ENCODE results near the gene ETNPPL.
A peak's percentile ranks its signal among the peaks of the same experiment; 100 is the strongest.

ETNPPL gene

DNA sequence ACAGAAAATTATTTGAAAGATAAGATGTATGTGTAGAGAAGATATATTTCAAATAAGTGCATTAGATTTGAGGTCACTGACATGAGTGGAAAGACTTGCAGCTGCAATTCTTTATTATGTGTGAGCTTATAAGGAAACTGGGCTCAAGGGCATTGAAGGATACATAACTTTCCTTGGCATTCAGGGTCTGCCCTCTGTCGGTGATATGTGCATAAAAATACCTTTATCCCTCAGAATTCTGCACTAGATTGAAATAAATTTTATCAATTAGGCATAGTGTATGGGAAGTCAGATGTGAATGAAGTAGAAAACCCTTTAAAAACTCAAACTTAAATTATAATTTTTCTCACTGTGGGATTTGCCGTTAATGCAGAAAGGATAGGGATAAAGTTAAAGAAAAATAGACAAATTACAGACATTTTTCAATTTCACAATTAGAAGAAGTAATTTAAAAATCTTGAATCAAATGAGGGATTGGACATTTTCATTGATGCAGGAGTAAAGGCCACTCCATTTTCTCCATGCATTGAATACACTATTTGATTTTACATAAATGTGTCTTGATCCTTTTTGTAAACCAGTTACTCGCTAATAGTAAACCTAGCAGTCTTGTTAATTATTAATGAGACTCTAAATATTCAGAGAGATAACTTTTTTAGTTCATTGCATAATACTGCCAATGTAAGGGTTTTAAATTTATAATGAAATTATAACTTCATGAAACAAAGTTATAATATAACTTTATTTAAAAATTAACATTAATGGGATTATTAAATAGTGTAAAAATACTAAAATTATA is 21.0 kb upstream of the ETNPPL start:
- Histone ChIP-seq H3K27me3 (ENCODE audit: insufficient read depth, low read length) (no peaks in the 10 kb centered on the region), H3K36me3 (ENCODE audit: insufficient read depth, low read length) (no peaks in the 10 kb centered on the region), H3K9me3 (ENCODE audit: low read length) (no peaks in the 10 kb centered on the region), H3K4me3 (ENCODE audit: low read length) (no peak overlapping the region), H3K4me1 (ENCODE audit: insufficient read depth, low read length) (no peaks in the 10 kb centered on the region), H2AFZ (ENCODE audit: low read depth, low read length) (no peak overlapping the region)

DNA sequence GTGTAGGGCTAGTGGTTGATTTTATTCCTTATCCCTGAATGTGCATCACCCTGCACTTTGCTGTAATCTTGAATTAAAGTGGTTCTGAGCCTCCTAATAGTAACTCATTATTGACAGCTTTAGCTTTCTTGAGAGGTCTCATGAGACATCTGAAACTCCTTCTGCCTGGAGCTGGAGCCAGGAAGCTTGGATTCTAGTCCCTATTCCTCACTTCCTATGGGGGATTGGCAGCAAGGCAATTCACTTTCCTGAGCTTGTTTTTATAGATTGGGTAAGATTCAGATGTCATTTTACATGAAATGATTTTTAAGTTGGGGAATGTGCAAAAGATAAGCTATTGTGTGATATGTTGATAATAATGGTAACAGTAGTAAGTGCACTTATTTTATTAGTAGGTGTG is 17.1 kb upstream of the ETNPPL start:
- H2AFZ ChIP-seq (ENCODE audit: low read depth, low read length): no peak overlapping the region

DNA sequence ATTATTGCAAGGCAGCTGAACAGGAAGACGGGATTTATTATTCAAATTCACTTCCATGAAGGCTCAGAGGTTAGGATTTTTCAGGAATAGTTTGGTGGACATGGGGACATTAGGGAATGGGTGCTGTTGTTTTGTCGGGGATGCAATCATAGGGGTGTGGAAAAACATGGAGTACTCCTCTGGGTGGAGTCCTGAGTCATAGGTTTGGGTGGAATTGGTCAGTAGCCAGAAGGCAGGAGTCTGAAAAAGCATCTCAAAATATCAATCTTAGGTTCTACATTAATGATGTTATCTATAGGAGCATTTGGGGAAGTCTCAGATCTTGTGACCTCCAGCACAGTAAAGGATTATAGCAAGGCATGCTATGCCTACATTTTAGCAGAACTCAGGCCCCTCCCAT is 14.5 kb upstream of the ETNPPL start:
- Histone ChIP-seq H3K36me3 (ENCODE audit: insufficient read depth, low read length) (no peaks in the 10 kb centered on the region), H2AFZ (ENCODE audit: low read depth, low read length) (no peak overlapping the region), H3K27me3 (ENCODE audit: insufficient read depth, low read length) (peaks cover 5% of the 10 kb centered on the region), H3K9me3 (ENCODE audit: low read length) (no peaks in the 10 kb centered on the region), H3K4me1 (ENCODE audit: insufficient read depth, low read length) (no peaks in the 10 kb centered on the region), H3K4me3 (ENCODE audit: low read length) (no peak overlapping the region)

More for the DNA sequence above, 17.1 kb upstream of the ETNPPL start:
- no peak overlapping the region for H3K4me3 ChIP-seq (ENCODE audit: low read length)
- no peaks in the 10 kb centered on the region for H3K9me3 ChIP-seq (ENCODE audit: low read length)
- no peaks in the 10 kb centered on the region for H3K36me3 ChIP-seq (ENCODE audit: insufficient read depth, low read length)
- H3K27me3 ChIP-seq (ENCODE audit: insufficient read depth, low read length): no peaks in the 10 kb centered on the region
- no peaks in the 10 kb centered on the region for H3K4me1 ChIP-seq (ENCODE audit: insufficient read depth, low read length)

DNA sequence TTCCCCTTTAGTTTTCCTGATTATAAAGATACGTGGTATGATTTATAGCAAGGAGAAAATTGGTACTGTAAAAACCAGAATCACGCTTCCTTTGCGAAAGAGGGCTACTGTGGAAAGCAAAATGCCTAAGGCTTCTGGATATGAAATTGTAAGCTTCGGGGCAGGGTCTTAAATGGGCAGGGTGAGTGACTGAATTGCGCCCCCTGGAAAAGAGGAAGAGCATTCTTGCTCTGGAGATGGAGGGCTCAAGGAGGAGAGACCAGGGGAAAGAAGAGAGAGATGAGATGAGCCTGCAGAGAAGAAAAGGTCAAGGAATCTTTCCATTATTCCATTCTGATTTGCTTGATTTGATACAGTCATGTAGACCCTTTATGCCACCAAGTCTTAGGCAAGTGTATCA is 13.1 kb upstream of the ETNPPL start:
- Histone ChIP-seq H3K27me3 (ENCODE audit: insufficient read depth, low read length) (peaks cover 5% of the 10 kb centered on the region), H3K4me3 (ENCODE audit: low read length) (no peak overlapping the region), H3K9me3 (ENCODE audit: low read length) (no peaks in the 10 kb centered on the region), H3K4me1 (ENCODE audit: insufficient read depth, low read length) (no peaks in the 10 kb centered on the region), H2AFZ (ENCODE audit: low read depth, low read length) (no peak overlapping the region), H3K36me3 (ENCODE audit: insufficient read depth, low read length) (no peaks in the 10 kb centered on the region)

DNA sequence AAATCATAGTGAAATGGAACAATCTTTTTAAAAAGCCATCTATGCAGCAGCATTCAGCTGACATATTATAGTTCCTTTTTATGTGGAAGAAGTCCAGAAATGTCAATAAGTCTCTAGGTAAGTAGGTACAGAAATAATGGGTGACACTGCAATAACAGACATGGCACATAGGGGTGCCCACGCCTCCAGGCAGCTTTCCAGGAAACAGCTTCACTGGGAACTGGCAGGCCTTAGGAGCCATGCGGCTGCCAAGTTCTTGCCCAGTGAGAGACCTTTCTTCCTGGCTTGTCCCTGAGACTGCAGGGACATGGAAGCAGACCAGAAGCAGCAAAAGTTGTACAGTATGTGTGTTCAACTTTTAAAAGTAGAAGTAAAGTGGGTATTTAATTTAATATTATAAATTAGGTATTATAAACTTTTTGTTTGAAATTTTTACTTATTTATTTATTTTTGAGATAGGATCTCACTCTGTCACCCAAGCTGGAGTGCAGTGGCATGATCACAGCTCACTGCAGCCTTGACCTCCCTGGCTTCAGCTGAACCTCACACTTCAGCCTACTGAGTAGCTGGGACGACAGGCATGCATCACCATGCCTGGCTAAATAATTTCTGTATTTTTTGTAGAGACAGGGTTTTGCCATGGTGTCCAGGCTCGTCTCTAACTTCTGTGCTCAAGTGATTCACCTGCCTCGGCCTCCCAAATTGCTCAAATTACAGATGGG is 12.1 kb upstream of the ETNPPL start:
- Histone ChIP-seq H3K36me3 (ENCODE audit: insufficient read depth, low read length) (no peaks in the 10 kb centered on the region), H3K27me3 (ENCODE audit: insufficient read depth, low read length) (peaks cover 5% of the 10 kb centered on the region), H3K4me3 (ENCODE audit: low read length) (no peak overlapping the region), H3K4me1 (ENCODE audit: insufficient read depth, low read length) (no peaks in the 10 kb centered on the region), H2AFZ (ENCODE audit: low read depth, low read length) (no peak overlapping the region), H3K9me3 (ENCODE audit: low read length) (no peaks in the 10 kb centered on the region)

DNA sequence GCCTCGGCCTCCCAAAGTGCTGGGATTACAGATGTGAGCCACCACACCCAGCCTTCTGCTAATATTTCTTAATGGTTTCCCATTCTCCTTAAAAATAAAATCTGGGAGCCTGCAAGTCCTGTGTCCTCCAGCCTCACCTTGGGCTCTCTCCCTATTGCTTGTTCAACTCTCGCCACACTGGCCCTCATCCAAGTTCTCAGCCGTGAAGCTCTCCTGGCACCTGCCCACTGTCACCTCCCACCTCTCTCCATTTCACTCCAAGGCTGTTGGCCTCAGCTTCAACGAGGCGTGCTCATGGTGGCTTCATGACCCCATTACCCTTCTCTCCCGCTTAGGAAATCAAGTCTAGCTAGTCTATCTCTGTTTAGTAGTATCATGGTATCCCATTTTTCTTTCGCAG is 9.5 kb upstream of the ETNPPL start:
- Histone ChIP-seq H2AFZ (ENCODE audit: low read depth, low read length) (no peak overlapping the region), H3K36me3 (ENCODE audit: insufficient read depth, low read length) (no peaks in the 10 kb centered on the region), H3K9me3 (ENCODE audit: low read length) (no peaks in the 10 kb centered on the region), H3K4me3 (ENCODE audit: low read length) (no peak overlapping the region), H3K4me1 (ENCODE audit: insufficient read depth, low read length) (no peaks in the 10 kb centered on the region), H3K27me3 (ENCODE audit: insufficient read depth, low read length) (peaks cover 5% of the 10 kb centered on the region)

DNA sequence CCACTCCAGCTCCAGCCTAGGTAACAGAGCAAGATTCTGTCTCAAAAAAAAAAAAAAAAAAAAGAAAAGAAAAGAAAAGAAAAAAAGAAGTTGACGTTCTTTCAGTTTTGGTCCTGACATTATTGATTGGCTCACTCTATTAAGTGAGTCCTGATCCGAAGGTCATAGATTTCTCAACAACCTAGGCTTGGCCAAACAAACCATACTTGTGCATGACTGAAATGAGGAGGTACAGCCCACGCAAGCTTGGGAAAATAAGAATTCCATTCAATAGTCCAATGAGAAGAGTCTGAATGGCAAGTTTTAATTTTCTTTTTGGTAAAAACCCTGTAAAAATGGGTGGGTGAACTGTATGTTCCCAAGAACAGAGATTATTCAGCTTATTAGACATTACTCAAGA is 3.2 kb upstream of the ETNPPL start:
- peaks cover 6% of the 10 kb centered on the region for H3K4me1 ChIP-seq (ENCODE audit: insufficient read depth, low read length)
- no peaks in the 10 kb centered on the region for H3K9me3 ChIP-seq (ENCODE audit: low read length)
- H3K36me3 ChIP-seq (ENCODE audit: insufficient read depth, low read length): no peaks in the 10 kb centered on the region
- H2AFZ ChIP-seq (ENCODE audit: low read depth, low read length): no peak overlapping the region
- peaks cover 26% of the 10 kb centered on the region for H3K27me3 ChIP-seq (ENCODE audit: insufficient read depth, low read length)
- H3K4me3 ChIP-seq (ENCODE audit: low read length): no peak overlapping the region

DNA sequence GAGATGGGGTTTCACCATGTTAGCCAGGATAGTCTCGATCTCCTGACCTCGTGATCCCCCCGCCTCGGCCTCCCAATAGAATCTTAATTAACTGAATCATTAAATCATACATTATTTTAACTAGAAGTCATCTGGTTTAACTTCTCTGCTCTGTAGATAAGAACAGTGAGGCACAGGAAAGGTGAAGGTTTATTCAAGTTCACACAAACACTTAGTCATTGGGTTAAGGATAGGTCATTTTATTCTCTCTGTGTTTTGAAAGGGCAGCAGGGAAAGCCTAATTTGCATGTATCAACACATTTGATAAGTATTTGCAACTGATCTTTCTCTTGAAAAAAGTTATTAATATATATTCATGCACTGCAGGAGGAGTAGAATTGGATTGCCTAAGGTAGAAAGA is 1.1 kb upstream of the ETNPPL start:
- Histone ChIP-seq H3K4me3 (ENCODE audit: low read length) (no peak overlapping the region), H2AFZ (ENCODE audit: low read depth, low read length) (no peak overlapping the region), H3K36me3 (ENCODE audit: insufficient read depth, low read length) (no peaks in the 10 kb centered on the region)

DNA sequence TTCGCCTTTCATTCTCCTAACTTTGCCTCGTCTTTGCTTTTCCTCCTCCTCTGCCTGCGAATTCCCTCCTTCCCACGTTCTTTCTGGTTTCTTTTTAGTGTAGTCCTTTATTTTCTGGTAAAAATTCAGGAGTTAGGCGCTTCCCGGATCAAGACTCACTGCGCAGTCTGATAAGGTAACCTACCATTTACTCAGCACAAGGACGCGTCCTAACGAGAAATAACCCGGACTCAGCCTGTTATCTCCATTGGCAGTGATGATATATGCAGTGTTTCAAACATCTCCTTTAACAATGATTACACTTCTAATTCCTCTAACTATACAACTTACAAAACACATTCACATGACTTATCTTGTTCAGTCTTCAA is 357 bp upstream of the ETNPPL start:
- H2AFZ ChIP-seq (ENCODE audit: low read depth, low read length): peak overlapping the region; percentile 90
- peaks cover 6% of the 10 kb centered on the region for H3K4me1 ChIP-seq (ENCODE audit: insufficient read depth, low read length)
- peaks cover 38% of the 10 kb centered on the region for H3K27me3 ChIP-seq (ENCODE audit: insufficient read depth, low read length)
- no peaks in the 10 kb centered on the region for H3K9me3 ChIP-seq (ENCODE audit: low read length)
- H3K4me3 ChIP-seq (ENCODE audit: low read length): peak overlapping the region; percentile 50
- no peaks in the 10 kb centered on the region for H3K36me3 ChIP-seq (ENCODE audit: insufficient read depth, low read length)

More for the DNA sequence above, 1.1 kb upstream of the ETNPPL start:
- H3K4me1 ChIP-seq (ENCODE audit: insufficient read depth, low read length): peaks cover 6% of the 10 kb centered on the region
- no peaks in the 10 kb centered on the region for H3K9me3 ChIP-seq (ENCODE audit: low read length)
- H3K27me3 ChIP-seq (ENCODE audit: insufficient read depth, low read length): peaks cover 38% of the 10 kb centered on the region

DNA sequence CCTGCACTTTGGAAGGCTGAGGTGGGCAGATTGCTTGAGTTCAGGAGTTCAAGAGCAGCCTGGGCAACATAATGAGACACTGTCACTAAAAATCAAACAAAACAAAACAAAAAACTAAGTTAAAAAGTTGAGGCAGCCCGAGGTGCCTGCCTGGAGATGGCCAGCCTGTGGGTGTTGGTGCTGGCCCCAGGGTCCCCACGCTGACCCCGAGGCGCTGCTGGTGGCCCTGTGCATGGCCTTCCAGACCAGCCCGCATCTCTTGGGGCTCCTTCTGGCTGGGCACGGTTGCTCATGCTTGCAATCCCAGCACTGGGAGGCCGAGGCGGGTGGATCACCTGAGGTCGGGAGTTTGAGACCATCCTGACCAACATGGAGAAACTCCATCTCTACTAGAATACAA is 4.4 kb downstream of the ETNPPL start:
- H2AFZ ChIP-seq (ENCODE audit: low read depth, low read length): no peak overlapping the region
- H3K36me3 ChIP-seq (ENCODE audit: insufficient read depth, low read length): no peaks in the 10 kb centered on the region
- H3K4me1 ChIP-seq (ENCODE audit: insufficient read depth, low read length): peaks cover 6% of the 10 kb centered on the region
- no peaks in the 10 kb centered on the region for H3K9me3 ChIP-seq (ENCODE audit: low read length)
- no peak overlapping the region for H3K4me3 ChIP-seq (ENCODE audit: low read length)
- H3K27me3 ChIP-seq (ENCODE audit: insufficient read depth, low read length): peaks cover 33% of the 10 kb centered on the region

DNA sequence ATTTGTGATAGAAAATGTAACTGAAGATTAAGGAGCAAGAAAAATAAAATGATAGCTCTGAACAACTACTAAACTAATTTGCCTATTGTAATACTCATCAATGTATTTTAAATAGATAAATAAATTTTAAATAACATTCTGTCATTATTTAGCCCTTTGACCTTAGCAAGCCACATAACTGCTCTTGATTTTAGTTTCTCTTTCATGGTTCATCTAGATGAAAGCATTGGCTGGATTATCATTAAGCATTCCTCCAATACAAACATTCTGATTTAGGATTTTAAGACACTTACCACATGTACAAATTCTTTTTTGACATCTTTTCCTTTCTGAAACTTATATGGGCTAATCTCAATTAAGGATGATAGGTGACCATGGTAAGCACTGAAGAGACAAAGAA is 8.5 kb downstream of the ETNPPL start:
- Histone ChIP-seq H3K4me3 (ENCODE audit: low read length) (no peak overlapping the region), H3K27me3 (ENCODE audit: insufficient read depth, low read length) (peaks cover under 1% of the 10 kb centered on the region), H2AFZ (ENCODE audit: low read depth, low read length) (no peak overlapping the region), H3K4me1 (ENCODE audit: insufficient read depth, low read length) (no peaks in the 10 kb centered on the region), H3K9me3 (ENCODE audit: low read length) (no peaks in the 10 kb centered on the region), H3K36me3 (ENCODE audit: insufficient read depth, low read length) (no peaks in the 10 kb centered on the region)

DNA sequence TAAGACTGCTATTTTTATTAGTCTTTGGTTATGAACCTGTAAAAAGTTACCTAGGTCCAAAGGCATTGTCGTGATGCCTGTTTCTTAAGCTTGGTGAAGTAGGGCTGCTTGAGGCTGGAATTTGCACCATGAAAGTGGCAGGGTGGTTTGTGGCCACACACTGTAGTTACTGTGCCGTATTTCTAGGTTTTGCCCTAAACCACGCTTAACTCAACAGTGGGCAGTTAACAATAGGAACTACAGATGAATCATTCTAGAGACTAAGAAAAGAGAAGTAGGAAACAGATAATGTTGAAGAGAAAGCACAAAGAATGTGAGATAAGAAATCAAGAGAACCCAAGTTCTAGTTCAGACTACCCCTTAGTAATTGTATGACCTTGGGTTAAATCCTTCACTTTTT is 11.5 kb downstream of the ETNPPL start:
- no peaks in the 10 kb centered on the region for H3K27me3 ChIP-seq (ENCODE audit: insufficient read depth, low read length)
- no peak overlapping the region for H3K4me3 ChIP-seq (ENCODE audit: low read length)
- no peaks in the 10 kb centered on the region for H3K9me3 ChIP-seq (ENCODE audit: low read length)
- H3K4me1 ChIP-seq (ENCODE audit: insufficient read depth, low read length): no peaks in the 10 kb centered on the region
- no peak overlapping the region for H2AFZ ChIP-seq (ENCODE audit: low read depth, low read length)
- H3K36me3 ChIP-seq (ENCODE audit: insufficient read depth, low read length): no peaks in the 10 kb centered on the region

DNA sequence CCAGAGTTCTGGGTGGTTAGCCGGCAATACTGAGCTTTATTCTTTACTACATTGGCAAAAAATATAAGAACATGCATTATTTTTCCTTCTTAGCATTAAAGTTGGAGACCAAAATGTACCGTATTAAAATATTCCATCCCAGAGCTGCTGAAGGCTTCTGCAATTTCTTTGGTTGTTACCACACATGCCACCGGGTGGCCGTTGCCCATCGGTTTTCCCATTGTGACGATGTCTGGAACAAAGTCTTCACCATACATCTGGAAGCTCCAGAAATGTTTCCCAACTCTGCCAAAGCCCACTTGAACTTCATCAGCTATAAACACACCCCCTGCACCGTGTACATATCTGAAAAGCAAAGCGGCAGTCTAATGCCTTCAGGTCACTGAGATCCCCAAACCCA is 13.7 kb downstream of the ETNPPL start:
- Histone ChIP-seq H3K36me3 (ENCODE audit: insufficient read depth, low read length) (no peaks in the 10 kb centered on the region), H3K4me1 (ENCODE audit: insufficient read depth, low read length) (no peaks in the 10 kb centered on the region)

More for the DNA sequence above, 13.7 kb downstream of the ETNPPL start:
- H3K9me3 ChIP-seq (ENCODE audit: low read length): no peaks in the 10 kb centered on the region
- H3K4me3 ChIP-seq (ENCODE audit: low read length): no peak overlapping the region
- no peak overlapping the region for H2AFZ ChIP-seq (ENCODE audit: low read depth, low read length)
- H3K27me3 ChIP-seq (ENCODE audit: insufficient read depth, low read length): no peaks in the 10 kb centered on the region
